Glomerular visceral epithelial cell (primary cell): ENCODE measurements around the gene IL34.
A peak's percentile ranks its signal among the peaks of the same experiment; 100 is the strongest.
"Not testable (repeated sequence)": the region's sequence is repeated elsewhere in the genome, so short reads cannot be mapped to it uniquely, and the experiment has no call there.

Experiments
- DNase-seq: peaks from one replicate; pipeline ENCODE4 v3.0.0-alpha.2; 2016; ENCODE audit errors: extremely low spot score

Gene IL34

GRCh38 chr16:70630960-70631745 lies 15.2 kb upstream of the IL34 start:
- DNase-seq = no peak

DNA sequence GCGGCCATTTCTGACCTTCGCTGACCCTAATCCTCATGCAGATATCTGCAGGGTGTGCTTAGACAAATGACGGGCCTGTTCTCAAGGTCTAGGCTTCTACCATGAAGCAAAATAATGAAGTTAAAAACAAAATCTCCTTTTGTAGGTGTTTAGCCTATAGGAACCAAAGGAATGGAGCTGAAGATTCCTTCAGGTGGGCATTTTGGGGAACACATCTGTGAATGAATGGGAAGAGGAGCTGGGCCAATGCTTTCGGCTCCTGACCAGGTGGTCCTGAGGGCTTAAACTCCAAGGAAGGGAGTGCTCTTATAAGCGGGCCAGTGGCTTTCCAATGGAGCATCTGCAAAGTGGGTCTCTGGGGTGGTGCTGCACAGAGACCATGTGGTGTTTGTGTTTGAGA lies 14.1 kb upstream of the IL34 start:
- DNase-seq = no peak

GRCh38 chr16:70633617-70634016 lies 12.7 kb upstream of the IL34 start:
- DNase-seq = not testable (repeated sequence)

GRCh38 chr16:70634861-70635260 lies 11.5 kb upstream of the IL34 start:
- no peak for DNase-seq

- no peak for DNase-seq
Observed at GRCh38 chr16:70635336-70636016, 10.9 kb upstream of the IL34 start.

- no peak for DNase-seq
Observed at GRCh38 chr16:70638814-70639792, 7.3 kb upstream of the IL34 start.

- no peak for DNase-seq
Observed at GRCh38 chr16:70642633-70643032, 3.7 kb upstream of the IL34 start.

GRCh38 chr16:70643264-70643663 lies 3.1 kb upstream of the IL34 start:
- not testable (repeated sequence) for DNase-seq

GRCh38 chr16:70644763-70645597 lies 1.4 kb upstream of the IL34 start:
- no peak for DNase-seq

GRCh38 chr16:70647441-70648359 lies 1.3 kb downstream of the IL34 start:
- no peak for DNase-seq

GRCh38 chr16:70648606-70649005 lies 2.2 kb downstream of the IL34 start:
- DNase-seq = no peak

- no peak for DNase-seq
Observed at GRCh38 chr16:70649300-70649699, 2.9 kb downstream of the IL34 start.

DNA sequence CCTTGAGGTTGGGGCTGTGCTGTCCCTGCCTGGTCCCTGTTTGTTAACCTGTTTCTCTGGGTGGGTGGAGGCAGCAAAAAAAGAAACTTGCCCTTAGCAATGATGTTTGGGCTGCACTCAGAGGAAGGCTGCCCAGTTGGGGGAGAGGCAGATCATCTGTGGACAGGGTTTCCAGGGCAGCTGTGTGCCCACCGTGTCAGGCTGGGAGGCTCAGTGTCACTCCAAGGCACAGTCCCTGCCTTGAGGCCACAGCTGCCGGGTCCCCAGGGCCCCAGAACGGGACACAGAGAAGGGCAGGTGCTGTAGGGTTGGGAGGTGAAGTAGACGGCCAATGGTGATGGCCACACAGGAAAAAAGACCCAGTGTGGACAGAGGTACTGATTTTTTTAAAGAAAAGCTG lies 3.9 kb downstream of the IL34 start:
- no peak for DNase-seq

DNA sequence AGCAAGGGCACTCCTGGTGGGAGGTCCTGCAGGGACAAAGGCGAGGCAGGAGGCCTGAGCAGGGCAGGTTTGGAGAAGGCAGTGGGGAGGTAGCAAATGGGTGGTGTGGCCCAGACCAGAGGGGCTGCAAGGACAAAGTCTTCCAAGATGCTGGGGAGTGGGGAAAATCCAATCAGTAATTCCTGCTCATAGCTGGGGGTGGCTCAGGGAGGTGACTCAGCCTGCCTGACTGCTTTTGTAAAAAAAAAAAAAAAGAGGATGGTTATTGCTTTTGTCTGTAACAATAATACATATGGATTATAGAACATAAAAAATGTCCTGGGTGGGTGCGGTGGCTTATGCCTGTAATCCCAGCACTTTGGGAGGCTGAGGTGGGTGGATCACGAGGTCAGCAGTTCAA lies 5.2 kb downstream of the IL34 start:
- DNase-seq = no peak

GRCh38 chr16:70652322-70652721 lies 6.0 kb downstream of the IL34 start:
- peak; percentile 33 for DNase-seq

- DNase-seq = no peak
Observed at GRCh38 chr16:70653406-70653805, 7.0 kb downstream of the IL34 start.

DNA sequence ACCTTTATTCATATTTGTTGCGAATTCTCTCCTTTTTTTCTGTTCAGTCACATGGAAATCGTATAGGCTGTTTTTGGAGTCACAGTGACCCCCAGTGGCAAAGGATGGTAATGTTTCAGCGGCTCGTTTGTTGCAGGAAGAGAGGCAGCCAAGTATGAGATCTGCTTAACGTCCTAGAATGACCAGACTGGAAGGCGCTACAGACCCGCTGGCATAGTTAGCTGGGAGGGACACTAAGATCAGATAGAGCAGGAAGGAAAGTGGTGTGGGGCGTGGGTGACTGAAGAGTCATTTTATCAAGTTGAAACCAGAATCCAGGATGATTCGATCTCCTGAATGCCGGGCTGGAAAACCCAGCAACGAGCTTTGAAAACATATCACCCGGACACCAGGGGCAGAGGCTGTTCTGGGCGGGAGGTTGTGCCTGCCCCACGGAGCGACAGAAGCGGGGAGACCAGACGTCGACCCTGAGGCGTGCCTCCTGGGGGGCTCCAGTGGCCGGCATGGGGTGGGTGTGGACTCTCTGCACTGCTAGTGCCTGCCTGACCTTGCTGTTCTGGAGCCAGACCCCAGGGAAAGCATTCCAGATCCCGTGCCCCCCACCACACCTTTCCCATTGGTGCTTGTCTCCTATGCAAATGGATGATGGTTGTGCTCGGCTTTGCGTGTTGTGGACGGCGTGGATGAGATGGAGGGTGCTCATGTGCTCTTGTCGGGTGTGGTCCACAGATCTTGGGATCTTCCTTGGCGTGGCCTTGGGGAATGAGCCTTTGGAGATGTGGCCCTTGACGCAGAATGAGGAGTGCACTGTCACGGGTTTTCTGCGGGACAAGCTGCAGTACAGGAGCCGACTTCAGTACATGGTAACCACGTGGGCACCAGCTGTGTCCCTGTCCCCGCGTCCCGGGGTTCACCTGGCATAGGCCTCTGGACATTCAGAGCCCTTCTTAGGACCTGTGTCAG lies 7.7 kb downstream of the IL34 start:
- peak; percentile 84 for DNase-seq

GRCh38 chr16:70656065-70656711 lies 9.8 kb downstream of the IL34 start:
- DNase-seq = no peak
